K562 (cell line): ENCODE measurements around the gene CPZ. TPM values are rescaled to one million over a fixed set of nuclear protein-coding genes. Genes with fewer than 3 reads are reported as not detected.
A peak's percentile ranks its signal among the peaks of the same experiment; 100 is the strongest.

Experiments used
- AFF1 ChIP-seq, 2 experiments: fragments of 450-650 bp; IDR thresholded peaks; 2 replicates each; pipeline ENCODE4 v1.6.1; 2018; ENCODE audit warnings: mild to moderate bottlenecking in 2 of 2, low read depth in 1 of 2; ENCODE audit not compliant: partially characterized antibody in 2 of 2
- CUX1 ChIP-seq: fragments of 200-800 bp; sonication (Bioruptor generic); IDR thresholded peaks from 2 replicates; pipeline ENCODE4 v1.6.1; 2016; ENCODE audit warnings: missing genetic modification characterization, missing compliant biosample characterization
- ETV6 ChIP-seq, 3 experiments: fragments of 150-350 bp in 1 of 3; sonication (generic) in 1 of 3; formaldehyde crosslinking in 1 of 3; IDR thresholded peaks; 2 replicates each; pipeline versions ENCODE4 v1.6.1 to v1.8.0; 2014 to 2022; ENCODE audit warnings: borderline replicate concordance in 2 of 3, low read depth in 2 of 3, antibody characterized with exemption in 1 of 3, low read length in 1 of 3, mild to moderate bottlenecking in 1 of 3, missing genetic modification reagents in 1 of 3
- FOSL1 ChIP-seq: fragments of 200-800 bp; sonication (Bioruptor generic); conservative IDR thresholded peaks from 2 replicates; pipeline ENCODE4 v1.6.1; 2016; ENCODE audit warnings: missing genetic modification characterization, missing compliant biosample characterization
- GABPA ChIP-seq: fragments of 200-800 bp; sonication (Bioruptor generic); conservative IDR thresholded peaks from 2 replicates; pipeline ENCODE4 v1.6.1; 2016; ENCODE audit warnings: low read depth, missing genetic modification characterization, missing compliant biosample characterization
- KAT8 ChIP-seq: fragments of 450-650 bp; IDR thresholded peaks from 2 replicates; pipeline ENCODE4 v1.6.1; 2016; ENCODE audit warnings: low read depth, mild to moderate bottlenecking
- KHSRP ChIP-seq: fragments of 450-650 bp; IDR thresholded peaks from 2 replicates; pipeline ENCODE4 v1.6.1; 2017
- NFATC3 ChIP-seq: fragments of 450-650 bp; IDR thresholded peaks from 2 replicates; pipeline ENCODE4 v1.6.1; 2017; ENCODE audit warnings: mild to moderate bottlenecking
- PBX2 ChIP-seq, 2 experiments: IDR thresholded peaks in 1 of 2; conservative IDR thresholded peaks in 1 of 2; 2 replicates each; pipeline ENCODE4 v1.6.1; 2016; ENCODE audit warnings: low read depth in 2 of 2, mild to moderate bottlenecking in 1 of 2, missing compliant biosample characterization in 1 of 2, missing genetic modification characterization in 1 of 2, moderate library complexity in 1 of 2
- PRPF4 ChIP-seq: fragments of 200-400 bp; formaldehyde crosslinking; IDR thresholded peaks from one replicate; pipeline ENCODE4 v1.6.1; 2017; ENCODE audit warnings: low read length, low read depth, mild to moderate bottlenecking; ENCODE audit not compliant: insufficient read depth, poor library complexity, severe bottlenecking
- RNF2 ChIP-seq: sonication (generic); IDR thresholded peaks from 2 replicates; pipeline ENCODE4 v1.6.1; 2016
- TFAM ChIP-seq: fragments of 250-450 bp; sonication (Bioruptor Pico); conservative IDR thresholded peaks from 2 replicates; pipeline ENCODE4 v1.5.0; 2021; ENCODE audit warnings: mild to moderate bottlenecking, moderate library complexity
- ZNF253 ChIP-seq: fragments of 250-450 bp; sonication (Bioruptor Pico); conservative IDR thresholded peaks from 2 replicates; pipeline ENCODE4 v1.6.1; 2021; ENCODE audit warnings: mild to moderate bottlenecking
- ZNF561 ChIP-seq: fragments of 450-650 bp; formaldehyde crosslinking; conservative IDR thresholded peaks from 2 replicates; pipeline ENCODE4 v1.4.0; 2020; ENCODE audit warnings: mild to moderate bottlenecking, moderate library complexity
- polyA plus RNA-seq, 8 experiments: library from polyadenylated mRNA; depleted of rRNA in 4 of 8; stranded (reverse) in 5 of 8; unstranded in 3 of 8; fragments of >200 nt; fragmentation: Nextera tagmentation in 2 of 8; fragmentation: Illumina TruSeq in 1 of 8; extraction: Ambion mirVana in 2 of 8; extraction: Trizol in 1 of 8; gene quantifications; 2 replicates each; pipeline versions ENCODE4 v1.2.1 to v1.2.3, GENCODE V29; 2011 to 2014; ENCODE audit warnings: inconsistent platforms in 1 of 8, missing spikeins in 1 of 8
- total RNA-seq, 7 experiments: library from RNA; depleted of rRNA in 6 of 7; stranded (reverse); fragments of >200 nt in 6 of 7; fragmentation: Illumina TruSeq in 2 of 7; extraction: Trizol in 2 of 7; gene quantifications; 2 replicates each; pipeline versions ENCODE4 v1.2.1 to v1.2.3, GENCODE V29; 2011 to 2021; ENCODE audit warnings: low replicate concordance in 1 of 7

CPZ gene
- total and polyA plus RNA-seq, 9 of the 15 experiments (the other 6 are each of a cell fraction or from before 2014, with no cell fraction given) = 0.06 to 2.2 (median 1.2) TPM; not detected in 1

GRCh38 chr4:8547108-8547911 lies 45.3 kb upstream of the CPZ start (continued):
- TF ChIP-seq GABPA (peak; percentile 40), RNF2 (peak; percentile 62; the same call in 1 of the 2 replicates), PRPF4 (no peak), CUX1 (no peak), PBX2 (CRISPR knock-in tag; IDR thresholded peaks at IDR 0.05; ENCODE audit: low read depth) (no peak), PBX2 (tag; conservative IDR thresholded peaks at IDR 0.05; ENCODE audit: low read depth) (0 out of 2 replicates have a peak, but pooled peaks have one; percentile 18), ZNF561 (CRISPR knock-in tag) (no peak), NFATC3 (no peak), ETV6 (IDR thresholded peaks at IDR 0.05; ENCODE audit: borderline replicate concordance in 1 of 2, low read depth in 2 of 2, low read length in 1 of 2) (no peak), ETV6 (CRISPR knock-in tag; IDR thresholded peaks at IDR 0.05; ENCODE audit: borderline replicate concordance) (no peak), KHSRP (no peak), ZNF253 (no peak), FOSL1 (peak; percentile 72), KAT8 (no peak), AFF1 (IDR thresholded peaks at IDR 0.05; ENCODE audit: low read depth in 1 of 2, partially characterized antibody in 2 of 2) (peak in 1 of 2 experiments; percentile 22), TFAM (CRISPR knock-in tag) (no peak)
